HEK293 (cell line): Measurements from ENCODE around the gene APC2.
A peak's percentile ranks its signal among the peaks of the same experiment; 100 is the strongest.

Experiments used
- BCL11A ChIP-seq: fragments of 450-650 bp; formaldehyde crosslinking; IDR thresholded peaks from 2 replicates; pipeline ENCODE4 v1.5.1; 2016; ENCODE audit warnings: low read depth, missing biosample characterization, missing genetic modification characterization
- KLF7 ChIP-seq: fragments of 450-650 bp; formaldehyde crosslinking; IDR thresholded peaks from 2 replicates; pipeline ENCODE4 v1.5.1; 2016; ENCODE audit warnings: missing biosample characterization, missing genetic modification characterization, borderline replicate concordance
- MZF1 ChIP-seq: fragments of 450-650 bp; formaldehyde crosslinking; IDR thresholded peaks from 2 replicates; pipeline ENCODE4 v1.5.1; 2017; ENCODE audit warnings: missing biosample characterization, missing genetic modification characterization, borderline replicate concordance
- PBX3 ChIP-seq: sonication (generic); formaldehyde crosslinking; IDR thresholded peaks from 2 replicates; pipeline ENCODE4 v1.8.1; 2022; ENCODE audit warnings: mild to moderate bottlenecking, moderate library complexity, missing genetic modification reagents
- PRDM4 ChIP-seq: fragments of 450-650 bp; formaldehyde crosslinking; IDR thresholded peaks from 2 replicates; pipeline ENCODE4 v1.5.1; 2017; ENCODE audit warnings: missing biosample characterization, missing genetic modification characterization
- SP2 ChIP-seq: fragments of 450-650 bp; formaldehyde crosslinking; IDR thresholded peaks from 2 replicates; pipeline ENCODE4 v1.5.1; 2016; ENCODE audit warnings: missing biosample characterization, missing genetic modification characterization
- TCF7L2 ChIP-seq: IDR thresholded peaks from 2 replicates; pipeline ENCODE4 v1.6.1; 2011; ENCODE audit warnings: low read depth, mild to moderate bottlenecking, inconsistent platforms, low read length, moderate library complexity, borderline replicate concordance
- TSHZ1 ChIP-seq: fragments of 450-650 bp; formaldehyde crosslinking; IDR thresholded peaks from 2 replicates; pipeline ENCODE4 v1.5.1; 2016; ENCODE audit warnings: missing biosample characterization, missing genetic modification characterization, borderline replicate concordance
- ZBTB20 ChIP-seq: fragments of 450-650 bp; formaldehyde crosslinking; IDR thresholded peaks from 2 replicates; pipeline ENCODE4 v1.5.1; 2016; ENCODE audit warnings: missing biosample characterization, missing genetic modification characterization
- ZBTB8A ChIP-seq: fragments of 450-650 bp; formaldehyde crosslinking; IDR thresholded peaks from 2 replicates; pipeline ENCODE4 v1.5.1; 2016; ENCODE audit warnings: missing biosample characterization, missing genetic modification characterization
- ZFHX2 ChIP-seq: fragments of 450-650 bp; formaldehyde crosslinking; conservative IDR thresholded peaks from 2 replicates; pipeline ENCODE4 v1.5.1; 2016; ENCODE audit warnings: missing biosample characterization, missing genetic modification characterization
- ZFP37 ChIP-seq: fragments of 450-650 bp; formaldehyde crosslinking; IDR thresholded peaks from 2 replicates; pipeline ENCODE4 v1.5.1; 2016; ENCODE audit warnings: missing biosample characterization, missing genetic modification characterization
- ZNF132 ChIP-seq: fragments of 450-650 bp; formaldehyde crosslinking; IDR thresholded peaks from 2 replicates; pipeline ENCODE4 v1.5.1; 2017; ENCODE audit warnings: missing biosample characterization, missing genetic modification characterization, borderline replicate concordance
- ZNF18 ChIP-seq: fragments of 450-650 bp; formaldehyde crosslinking; IDR thresholded peaks from 2 replicates; pipeline ENCODE4 v1.5.1; 2016; ENCODE audit warnings: missing biosample characterization, missing genetic modification characterization
- ZNF211 ChIP-seq: fragments of 450-650 bp; formaldehyde crosslinking; IDR thresholded peaks from 2 replicates; pipeline ENCODE4 v1.5.1; 2016; ENCODE audit warnings: low read depth, missing biosample characterization, missing genetic modification characterization
- ZNF223 ChIP-seq: fragments of 450-650 bp; formaldehyde crosslinking; IDR thresholded peaks from 2 replicates; pipeline ENCODE4 v1.5.1; 2016; ENCODE audit warnings: missing biosample characterization, missing genetic modification characterization
- ZNF23 ChIP-seq: fragments of 450-650 bp; formaldehyde crosslinking; IDR thresholded peaks from 2 replicates; pipeline ENCODE4 v1.5.1; 2016; ENCODE audit warnings: missing biosample characterization, missing genetic modification characterization, borderline replicate concordance
- ZNF292 ChIP-seq: fragments of 450-650 bp; formaldehyde crosslinking; IDR thresholded peaks from 2 replicates; pipeline ENCODE4 v1.5.1; 2016; ENCODE audit warnings: low read depth, missing biosample characterization, missing genetic modification characterization, borderline replicate concordance
- ZNF335 ChIP-seq: fragments of 450-650 bp; formaldehyde crosslinking; conservative IDR thresholded peaks from 2 replicates; pipeline ENCODE4 v1.5.1; 2016; ENCODE audit warnings: missing biosample characterization, missing genetic modification characterization
- ZNF341 ChIP-seq: fragments of 450-650 bp; formaldehyde crosslinking; IDR thresholded peaks from 2 replicates; pipeline ENCODE4; 2016; ENCODE audit warnings: low read depth, missing biosample characterization, missing genetic modification characterization
- ZNF404 ChIP-seq: fragments of 450-650 bp; formaldehyde crosslinking; IDR thresholded peaks from 2 replicates; pipeline ENCODE4 v1.5.1; 2017; ENCODE audit warnings: missing biosample characterization, missing genetic modification characterization
- ZNF513 ChIP-seq: fragments of 450-650 bp; IDR thresholded peaks from 2 replicates; pipeline ENCODE4 v1.5.1; 2018; ENCODE audit warnings: missing biosample characterization, missing genetic modification characterization
- ZNF521 ChIP-seq: fragments of 450-650 bp; formaldehyde crosslinking; IDR thresholded peaks from 2 replicates; pipeline ENCODE4 v1.5.1; 2017; ENCODE audit warnings: missing biosample characterization, mild to moderate bottlenecking, missing genetic modification characterization
- ZNF529 ChIP-seq: fragments of 450-650 bp; formaldehyde crosslinking; IDR thresholded peaks from 2 replicates; pipeline ENCODE4 v1.5.1; 2017; ENCODE audit warnings: missing genetic modification characterization, missing biosample characterization; ENCODE audit not compliant: insufficient replicate concordance
- ZNF571 ChIP-seq: fragments of 450-650 bp; formaldehyde crosslinking; IDR thresholded peaks from 2 replicates; pipeline ENCODE4 v1.5.0; 2017; ENCODE audit warnings: missing biosample characterization, missing genetic modification characterization
- ZNF629 ChIP-seq: fragments of 450-650 bp; formaldehyde crosslinking; IDR thresholded peaks from 2 replicates; pipeline ENCODE4 v1.5.1; 2017; ENCODE audit warnings: missing biosample characterization, missing genetic modification characterization
- ZNF747 ChIP-seq: fragments of 450-650 bp; formaldehyde crosslinking; IDR thresholded peaks from 2 replicates; pipeline ENCODE4 v1.5.1; 2016; ENCODE audit warnings: missing biosample characterization, missing genetic modification characterization
- ZSCAN18 ChIP-seq: fragments of 450-650 bp; formaldehyde crosslinking; IDR thresholded peaks from 2 replicates; pipeline ENCODE4 v1.5.1; 2016; ENCODE audit warnings: missing biosample characterization, missing genetic modification characterization

Gene APC2

GRCh38 chr19:1400281-1401137, 49.4 kb upstream of the APC2 start (continued):
- no peak for TF ChIP-seq ZNF629 (tag by site-specific recombination)
- TF ChIP-seq ZNF571 (tag by site-specific recombination), result no peak
- TF ChIP-seq ZNF211 (tag by site-specific recombination), result no peak
- no peak for TF ChIP-seq PRDM4
- no peak for TF ChIP-seq ZNF747 (tag by site-specific recombination)
- TF ChIP-seq ZNF341 (tag by site-specific recombination), result peak; percentile 46; the same call in 1 of the 2 replicates
- no peak for TF ChIP-seq ZSCAN18 (tag by site-specific recombination)
- TF ChIP-seq ZNF404, result no peak
- no peak for TF ChIP-seq ZFP37 (tag by site-specific recombination)
- no peak for TF ChIP-seq ZNF18 (tag by site-specific recombination)
- TF ChIP-seq TCF7L2, result no peak
- no peak for TF ChIP-seq ZNF23 (tag by site-specific recombination)
- no peak for TF ChIP-seq ZFHX2 (tag by site-specific recombination)
- peak; percentile 31; the same call in 1 of the 2 replicates for TF ChIP-seq SP2 (tag by site-specific recombination)
- TF ChIP-seq ZNF132, result no peak
- TF ChIP-seq KLF7, result no peak
- no peak for TF ChIP-seq ZNF292 (tag by site-specific recombination)
- TF ChIP-seq ZNF521 (tag by site-specific recombination), result no peak
- TF ChIP-seq BCL11A, result peak; percentile 53; the same call in 1 of the 2 replicates
- TF ChIP-seq ZNF335 (tag by site-specific recombination), result peak; percentile 97
- no peak for TF ChIP-seq ZNF513 (tag by site-specific recombination)
- 0 out of 2 replicates have a peak, but pooled peaks have one; percentile 13 for TF ChIP-seq PBX3 (CRISPR knock-in tag)
- TF ChIP-seq MZF1 (tag by site-specific recombination), result no peak
- peak; percentile 41; the same call in 1 of the 2 replicates for TF ChIP-seq ZBTB20 (tag by site-specific recombination)
- TF ChIP-seq TSHZ1, result no peak
- no peak for TF ChIP-seq ZNF223
- peak; percentile 47 for TF ChIP-seq ZBTB8A (tag by site-specific recombination)
- TF ChIP-seq ZNF529 (tag by site-specific recombination), result no peak
